Germinal center (tissue), 1 donor: ENCODE results near the gene LDLRAD3.

ENCODE experiments used
- DNase-seq: peaks from one replicate; pipeline ENCODE4 v3.0.0; 2012; ENCODE audit warnings: mixed read lengths, low spot score

LDLRAD3 gene

DNA sequence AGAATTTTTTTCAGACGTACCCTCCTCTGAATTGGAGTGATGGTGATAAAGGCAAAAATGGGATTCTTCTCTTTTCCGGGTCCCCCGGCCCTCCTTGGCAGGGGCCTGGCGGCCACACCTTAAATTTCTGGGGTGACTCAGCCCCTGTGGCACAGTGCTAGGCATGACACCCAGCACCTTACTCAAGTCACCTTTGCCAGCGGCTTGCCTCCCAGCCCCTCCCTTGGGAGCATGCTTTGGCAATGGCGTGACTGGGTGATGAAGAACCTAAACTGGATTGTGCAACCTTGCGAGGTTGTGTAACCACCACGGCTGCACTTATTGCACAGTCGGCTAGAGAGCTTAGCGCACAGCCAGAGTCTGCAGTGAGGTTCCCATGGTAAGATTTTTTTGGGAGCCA is 16.2 kb upstream of the LDLRAD3 start:
- DNase-seq = no peak

DNA sequence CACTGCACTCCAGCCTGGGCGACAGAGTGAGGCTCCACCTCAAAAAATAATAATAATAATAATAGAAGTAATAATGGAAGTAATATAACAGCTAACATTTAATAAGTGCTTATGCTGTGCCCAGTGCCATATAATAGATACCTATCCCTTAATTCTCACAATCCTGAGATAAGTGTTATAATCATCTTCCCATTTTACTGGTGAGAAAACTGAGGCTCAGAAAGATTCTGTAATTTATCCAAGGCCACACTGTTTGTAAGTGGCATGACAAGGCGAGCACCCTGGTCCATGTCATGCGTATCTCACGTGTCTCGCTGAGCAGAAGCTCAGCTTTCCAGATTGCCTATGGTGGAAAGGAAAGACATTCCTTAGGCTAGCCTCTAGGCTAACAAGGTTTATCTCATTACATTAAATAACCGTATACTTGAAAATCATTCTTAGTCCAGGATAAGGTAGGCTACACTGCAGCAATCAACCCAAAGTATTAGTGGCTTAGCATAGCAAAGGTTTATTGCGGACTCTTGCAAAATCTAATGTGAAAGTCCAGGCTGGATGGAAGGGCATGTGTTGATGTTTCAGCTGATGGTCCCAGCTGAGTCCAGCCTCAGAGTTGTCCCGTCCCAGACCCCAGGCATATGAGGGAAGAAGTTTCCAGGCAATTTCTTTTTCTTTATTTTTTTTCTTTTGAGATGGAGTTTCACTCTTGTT is 15.0 kb upstream of the LDLRAD3 start:
- DNase-seq = no peak

GRCh38 chr11:35930466-35930865 is 13.4 kb upstream of the LDLRAD3 start:
- DNase-seq = no peak

GRCh38 chr11:35932121-35932520 is 11.7 kb upstream of the LDLRAD3 start:
- DNase-seq = no peak

DNA sequence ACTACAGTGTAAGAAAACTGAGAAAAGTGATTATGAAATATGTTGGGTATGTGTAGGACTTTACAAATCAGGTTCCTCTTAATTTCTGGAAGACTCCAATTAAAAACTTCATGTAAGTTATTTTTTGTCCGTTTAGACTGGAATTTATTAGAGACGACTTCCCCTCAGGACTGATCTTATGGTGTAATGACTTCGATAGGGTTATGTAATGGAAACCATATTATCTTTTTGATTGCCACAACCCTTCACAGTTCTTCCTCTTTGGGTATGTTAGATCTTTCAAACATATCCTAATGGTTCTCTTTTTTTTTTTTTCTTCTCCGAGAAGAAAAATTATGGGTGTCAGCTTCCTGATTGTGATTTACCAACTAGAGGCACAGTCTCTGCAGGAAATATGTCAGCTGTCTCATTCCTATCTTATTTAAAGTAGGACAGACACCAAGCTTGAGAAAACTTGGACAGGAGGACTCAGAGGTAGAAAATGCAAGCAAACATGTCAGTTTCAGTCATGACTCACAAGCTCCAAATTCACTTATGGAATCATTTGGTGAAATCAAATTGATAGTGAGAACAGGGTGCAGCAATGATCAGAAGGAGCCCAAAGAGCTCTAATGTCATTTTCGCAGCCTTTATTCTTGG is 11.1 kb upstream of the LDLRAD3 start:
- no peak for DNase-seq

DNA sequence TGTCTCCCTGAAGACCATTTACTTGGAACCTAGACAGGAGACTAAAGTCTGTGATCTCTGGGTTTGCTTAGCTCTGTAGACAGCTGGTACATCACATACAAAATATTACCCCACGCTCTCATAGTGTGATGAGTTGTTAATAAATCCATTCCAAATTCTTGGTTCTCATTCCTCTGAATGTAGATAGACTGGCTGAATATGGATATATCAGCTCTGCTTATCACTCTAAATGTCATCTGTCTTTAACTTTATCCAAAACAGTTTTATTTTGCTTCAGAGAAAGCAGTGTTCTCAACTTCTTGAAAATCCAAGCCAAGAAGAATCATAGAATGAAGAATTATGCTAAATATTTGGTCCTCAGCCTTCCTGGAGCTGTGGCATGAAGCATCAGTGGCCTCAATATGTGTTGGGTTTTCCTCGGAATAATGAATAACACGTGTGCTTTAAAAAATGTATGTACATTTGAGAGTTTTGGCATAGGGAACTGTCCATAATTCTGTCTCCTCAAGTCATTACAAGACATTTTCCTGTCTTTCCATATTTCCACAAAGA is 10.5 kb upstream of the LDLRAD3 start:
- DNase-seq = no peak

DNA sequence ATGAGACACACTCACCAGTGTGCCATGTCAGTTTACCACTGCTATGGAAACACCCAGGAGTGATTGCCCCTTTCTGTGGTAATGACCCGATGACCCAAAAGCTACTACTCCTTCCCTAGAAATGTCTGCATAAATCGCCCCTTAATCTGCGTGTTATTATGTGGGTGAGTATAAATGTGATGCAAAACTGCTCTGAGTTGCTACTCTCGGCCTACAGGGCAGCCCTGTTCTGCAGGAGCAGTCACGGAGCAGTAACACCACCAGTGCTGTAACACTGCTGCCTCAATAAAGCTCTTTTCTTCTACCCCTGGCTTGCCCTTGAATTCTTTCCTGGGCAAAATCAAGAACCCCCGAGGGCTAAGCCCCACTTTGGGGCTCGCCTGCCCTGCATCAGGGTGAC is 9.6 kb upstream of the LDLRAD3 start:
- DNase-seq = no peak

- no peak for DNase-seq
Observed at GRCh38 chr11:35934981-35935380, 8.9 kb upstream of the LDLRAD3 start.

DNA sequence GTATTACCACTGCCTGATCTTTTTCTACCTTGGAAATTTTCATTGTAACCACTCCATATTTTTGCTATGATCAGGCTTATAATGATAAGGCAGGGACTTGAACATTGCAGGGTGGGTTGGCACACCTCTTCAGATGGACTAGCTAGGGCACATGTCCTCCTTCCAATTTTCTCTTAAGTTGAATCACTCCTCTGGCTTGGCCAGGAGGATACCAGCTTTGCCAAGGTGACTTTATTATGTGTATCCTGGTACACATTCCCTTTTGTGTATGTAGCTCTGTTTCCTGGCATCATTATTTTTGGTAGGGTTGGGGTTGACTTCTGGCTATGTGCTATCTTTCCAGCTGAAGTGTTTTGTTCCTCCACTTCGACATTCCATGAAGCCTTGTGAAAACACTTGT is 8.5 kb upstream of the LDLRAD3 start:
- DNase-seq = no peak

DNA sequence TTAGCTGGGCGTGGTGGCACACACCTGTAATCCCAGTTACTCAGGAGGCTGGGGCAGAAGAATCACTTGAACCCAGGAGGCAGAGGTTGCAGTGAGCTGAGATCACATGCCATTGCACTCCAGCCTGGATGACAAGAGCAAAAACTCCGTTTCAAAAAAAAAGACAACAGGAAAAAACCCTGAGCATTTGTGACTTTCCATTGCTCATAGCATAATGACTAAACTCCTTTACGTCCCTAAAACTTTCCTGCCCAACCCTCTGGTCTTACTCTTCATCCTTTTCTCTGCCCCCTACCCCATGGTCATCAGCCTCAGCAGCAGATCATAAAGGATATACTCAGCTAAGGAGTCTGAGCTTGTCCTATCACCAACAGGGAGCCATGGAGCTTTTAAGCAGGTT is 6.8 kb upstream of the LDLRAD3 start:
- no peak for DNase-seq

GRCh38 chr11:35937700-35938099 is 6.2 kb upstream of the LDLRAD3 start:
- DNase-seq = no peak

GRCh38 chr11:35938231-35938630 is 5.6 kb upstream of the LDLRAD3 start:
- DNase-seq = no peak

DNA sequence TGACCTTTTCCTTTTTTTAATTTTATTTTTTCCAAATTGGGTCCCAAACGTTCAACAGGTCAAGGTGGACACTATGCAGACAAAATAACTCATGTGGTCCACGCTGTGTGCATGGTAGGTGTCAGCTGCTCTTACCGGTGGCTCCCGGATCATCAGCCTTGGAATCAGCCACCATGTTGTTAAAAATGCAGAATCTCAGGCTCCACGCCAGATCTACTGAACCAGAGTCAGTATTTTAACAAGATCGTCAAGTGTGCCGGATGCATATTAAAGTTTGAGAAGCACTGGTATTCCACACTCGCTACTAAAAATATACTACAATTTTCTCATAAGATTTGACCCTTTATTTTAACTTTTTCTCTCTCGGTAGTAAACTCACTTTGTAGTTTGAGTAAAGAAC is 553 bp upstream of the LDLRAD3 start:
- DNase-seq = no peak

GRCh38 chr11:35944503-35945136 is 758 bp downstream of the LDLRAD3 start:
- no peak for DNase-seq

DNA sequence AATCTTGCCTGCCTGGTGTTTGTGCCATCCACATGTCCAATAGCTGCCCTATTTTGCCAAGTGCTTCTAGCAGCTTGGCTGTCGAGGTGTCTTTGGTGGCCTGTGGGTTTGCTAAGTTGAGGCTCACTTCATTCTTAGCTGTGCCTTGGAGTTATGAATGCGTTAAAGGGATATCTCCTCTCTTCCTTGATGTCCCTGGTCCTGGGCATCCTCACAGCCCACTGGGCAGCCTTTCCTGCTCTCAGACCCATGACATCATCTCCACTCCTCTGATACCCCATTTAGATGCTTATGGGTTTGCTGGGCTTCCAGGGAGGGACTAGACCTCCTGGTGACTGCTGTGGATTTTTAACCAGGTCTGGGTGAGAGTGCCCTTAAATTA is 1.3 kb downstream of the LDLRAD3 start:
- no peak for DNase-seq

GRCh38 chr11:35946766-35947165 is 2.9 kb downstream of the LDLRAD3 start:
- DNase-seq = no peak

- DNase-seq = no peak
Observed at GRCh38 chr11:35947437-35947836, 3.6 kb downstream of the LDLRAD3 start.

- no peak for DNase-seq
Observed at GRCh38 chr11:35949242-35949641, 5.4 kb downstream of the LDLRAD3 start.

GRCh38 chr11:35950082-35950481 is 6.2 kb downstream of the LDLRAD3 start:
- no peak for DNase-seq

DNA sequence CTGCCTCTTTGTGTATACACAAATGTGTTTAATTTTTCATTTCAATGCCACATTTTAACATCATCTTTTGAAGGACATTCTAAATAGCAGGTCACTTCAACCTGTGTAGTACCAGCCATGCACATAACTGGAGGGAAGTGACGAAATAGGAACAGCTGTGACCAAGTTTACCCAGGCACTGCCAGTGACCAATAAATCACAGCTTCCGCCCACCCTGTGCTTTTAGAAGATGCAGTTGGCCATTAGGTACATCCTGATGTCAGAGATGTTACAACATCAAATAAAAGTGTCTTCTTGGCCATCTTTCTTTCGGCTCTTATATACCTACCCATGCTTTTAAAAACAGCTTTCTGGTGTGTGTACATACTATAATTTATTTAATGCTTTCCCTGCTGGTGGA is 7.8 kb downstream of the LDLRAD3 start:
- DNase-seq = no peak

DNA sequence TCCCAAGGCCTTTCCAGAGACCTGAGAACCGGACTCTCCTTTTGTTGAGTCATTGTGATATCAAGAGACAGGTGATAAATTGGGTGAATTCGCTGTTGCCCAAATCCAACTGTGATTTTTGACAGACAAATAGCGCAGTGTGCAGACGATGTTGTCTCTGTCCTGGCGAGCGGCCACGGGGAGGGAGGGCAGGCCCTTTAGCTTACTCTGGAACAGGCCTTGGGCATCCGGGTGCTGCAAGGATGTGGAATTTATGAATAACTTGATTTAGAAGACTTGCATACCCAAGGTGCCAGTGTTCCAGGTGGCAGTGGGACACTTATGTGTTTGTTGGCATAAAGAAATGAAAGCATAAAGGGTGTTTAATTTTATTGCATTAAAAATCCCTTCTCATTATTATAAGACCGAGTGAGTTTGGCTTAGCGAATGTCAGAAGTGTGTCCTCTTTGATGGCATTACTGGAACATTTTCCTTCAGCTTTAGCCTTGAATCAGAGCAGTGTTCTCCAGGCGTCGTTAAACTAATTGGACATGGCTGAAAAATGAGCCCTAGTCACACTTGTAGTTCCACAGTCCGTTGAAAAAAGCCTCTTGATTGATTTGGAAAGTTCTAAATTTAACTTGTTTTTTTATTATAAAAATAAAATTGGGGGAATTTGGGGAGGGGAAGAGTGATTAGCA is 9.4 kb downstream of the LDLRAD3 start:
- no peak for DNase-seq

- no peak for DNase-seq
Observed at GRCh38 chr11:35954205-35954604, 10.3 kb downstream of the LDLRAD3 start.

DNA sequence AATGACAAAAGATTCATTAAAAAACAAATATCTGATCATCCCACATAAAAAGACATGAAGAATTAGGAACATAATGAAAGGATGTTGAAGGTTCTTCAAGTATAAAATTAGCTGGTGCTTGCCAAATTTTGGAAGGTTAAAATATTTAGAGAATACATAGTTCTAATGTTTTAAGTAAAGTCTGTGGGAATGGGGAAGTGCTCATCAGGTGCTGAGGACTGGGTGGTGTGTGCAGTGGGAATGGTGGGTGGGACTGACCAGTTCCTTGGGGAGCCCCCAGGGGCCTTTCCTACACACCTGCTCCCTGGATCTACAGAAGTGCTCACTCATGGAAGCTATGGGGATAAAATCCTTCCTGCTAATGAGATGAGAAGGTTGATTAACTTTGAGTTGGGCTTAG is 11.8 kb downstream of the LDLRAD3 start:
- DNase-seq = no peak
